ENCODE results near the gene MICAL1.
"Not testable (repeated sequence)": the region's sequence is repeated elsewhere in the genome, so short reads cannot be mapped to it uniquely, and the experiment has no call there.

GRCh38 chr6:109461205-109461604, 5.6 kb upstream of the MICAL1 start:
- not testable (repeated sequence) for TF ChIP-seq CTCF, POLR2A (IDR thresholded peaks at IDR 0.05)

All from adrenal gland (tissue), 5 donors.